K562 (cell line): ENCODE results near the gene SCMH1. TPM values are rescaled to one million over a fixed set of nuclear protein-coding genes. Genes with fewer than 3 reads are reported as not detected.

ENCODE experiments used
- EZH2 ChIP-seq: IDR thresholded peaks from 2 replicates; pipeline ENCODE4 v1.6.1; 2012; ENCODE audit warnings: low read depth, mild to moderate bottlenecking, inconsistent platforms, low read length, borderline replicate concordance
- GTF2F1 ChIP-seq: IDR thresholded peaks from 2 replicates; pipeline ENCODE4 v1.6.1; 2011; ENCODE audit warnings: low read depth, low read length, improper control_type of control experiment
- HMG20B ChIP-seq: fragments of 250-450 bp; sonication (Bioruptor Pico); IDR thresholded peaks from 2 replicates; pipeline ENCODE4 v1.5.0; 2021; ENCODE audit warnings: mild to moderate bottlenecking
- JUND ChIP-seq, 2 experiments: IDR thresholded peaks; 2 replicates in 1 of 2; 3 replicates in 1 of 2; pipeline ENCODE4 v1.6.1; 2011; ENCODE audit warnings: borderline replicate concordance in 2 of 2, low read depth in 2 of 2, low read length in 2 of 2, improper control_type of control experiment in 1 of 2, missing biosample characterization in 1 of 2, missing genetic modification characterization in 1 of 2, missing genetic modification reagents in 1 of 2
- KLF10 ChIP-seq: fragments of 250-450 bp; sonication (Bioruptor Pico); IDR thresholded peaks from 2 replicates; pipeline ENCODE4 v1.6.1; 2021; ENCODE audit warnings: matching md5 sums
- NCOA2 ChIP-seq, 2 experiments: fragments of 450-650 bp; IDR thresholded peaks; 2 replicates each; pipeline ENCODE4 v1.6.1; 2018; ENCODE audit warnings: mild to moderate bottlenecking in 2 of 2, moderate library complexity in 1 of 2; ENCODE audit not compliant: partially characterized antibody in 2 of 2
- NUFIP1 ChIP-seq: fragments of 450-650 bp; IDR thresholded peaks from 2 replicates; pipeline ENCODE4 v1.6.1; 2018; ENCODE audit not compliant: partially characterized antibody
- PCBP1 ChIP-seq: fragments of 200-400 bp; formaldehyde crosslinking; IDR thresholded peaks from 2 replicates; pipeline ENCODE4 v1.6.1; 2018; ENCODE audit warnings: mild to moderate bottlenecking, low read depth, low read length; ENCODE audit not compliant: poor library complexity, severe bottlenecking
- PML ChIP-seq: IDR thresholded peaks from 2 replicates; pipeline ENCODE4 v1.6.1; 2012; ENCODE audit warnings: low read length, inconsistent platforms
- STAG1 ChIP-seq: sonication (generic); formaldehyde crosslinking; IDR thresholded peaks from 2 replicates; pipeline ENCODE4 v1.5.0; 2020; ENCODE audit warnings: missing genetic modification reagents, borderline replicate concordance
- SUPT5H ChIP-seq: fragments of 450-650 bp; IDR thresholded peaks from 2 replicates; pipeline ENCODE4 v1.6.1; 2016
- U2AF2 ChIP-seq: fragments of 200-400 bp; formaldehyde crosslinking; optimal IDR thresholded peaks from 2 replicates; pipeline ENCODE3; 2017; ENCODE audit warnings: low read depth, mild to moderate bottlenecking, low read length
- ZKSCAN8 ChIP-seq: fragments of 200-800 bp; sonication (Bioruptor generic); IDR thresholded peaks from 2 replicates; pipeline ENCODE4 v1.6.1; 2016; ENCODE audit warnings: missing genetic modification characterization, missing compliant biosample characterization
- ZNF668 ChIP-seq: fragments of 250-450 bp; sonication (Bioruptor Pico); IDR thresholded peaks from 2 replicates; pipeline ENCODE4 v1.8.0; 2022; ENCODE audit warnings: mild to moderate bottlenecking, inconsistent platforms
- polyA plus RNA-seq, 8 experiments: library from polyadenylated mRNA; depleted of rRNA in 4 of 8; stranded (reverse) in 5 of 8; unstranded in 3 of 8; fragments of >200 nt; fragmentation: Nextera tagmentation in 2 of 8; fragmentation: Illumina TruSeq in 1 of 8; extraction: Ambion mirVana in 2 of 8; extraction: Trizol in 1 of 8; gene quantifications; 2 replicates each; pipeline versions ENCODE4 v1.2.1 to v1.2.3, GENCODE V29; 2011 to 2014; ENCODE audit warnings: inconsistent platforms in 1 of 8, missing spikeins in 1 of 8
- total RNA-seq, 7 experiments: library from RNA; depleted of rRNA in 6 of 7; stranded (reverse); fragments of >200 nt in 6 of 7; fragmentation: Illumina TruSeq in 2 of 7; extraction: Trizol in 2 of 7; gene quantifications; 2 replicates each; pipeline versions ENCODE4 v1.2.1 to v1.2.3, GENCODE V29; 2011 to 2021; ENCODE audit warnings: low replicate concordance in 1 of 7
- TF ChIP-seq, protein P1 (sequence below): fragments of 200-400 bp; formaldehyde crosslinking; IDR thresholded peaks from 2 replicates; pipeline ENCODE4 v1.6.1; 2017; ENCODE audit warnings: mild to moderate bottlenecking, low read depth, low read length, moderate library complexity
- TF ChIP-seq, protein P2 (sequence below): fragments of 200-800 bp; sonication (Bioruptor generic); IDR thresholded peaks from 2 replicates; pipeline ENCODE4 v1.6.1; 2017; ENCODE audit warnings: missing genetic modification characterization, missing compliant biosample characterization
- TF ChIP-seq, protein P3 (sequence below): sonication (generic); formaldehyde crosslinking; IDR thresholded peaks from 2 replicates; pipeline ENCODE4 v1.8.1; 2022; ENCODE audit warnings: missing genetic modification reagents
- TF ChIP-seq, protein P4 (sequence below): fragments of 250-450 bp; sonication (Bioruptor Pico); IDR thresholded peaks from 2 replicates; pipeline ENCODE4 v1.4.0; 2020
- TF ChIP-seq, protein P5 (sequence below): fragments of 450-650 bp; IDR thresholded peaks from 2 replicates; pipeline ENCODE4 v1.7.1; 2018; ENCODE audit warnings: mild to moderate bottlenecking, low read depth; ENCODE audit not compliant: partially characterized antibody

Gene SCMH1
- total and polyA plus RNA-seq, 9 of the 15 experiments (the other 6 are each of a cell fraction or from before 2014, with no cell fraction given): 8.5 to 37.0 (median 26.8) TPM

DNA sequence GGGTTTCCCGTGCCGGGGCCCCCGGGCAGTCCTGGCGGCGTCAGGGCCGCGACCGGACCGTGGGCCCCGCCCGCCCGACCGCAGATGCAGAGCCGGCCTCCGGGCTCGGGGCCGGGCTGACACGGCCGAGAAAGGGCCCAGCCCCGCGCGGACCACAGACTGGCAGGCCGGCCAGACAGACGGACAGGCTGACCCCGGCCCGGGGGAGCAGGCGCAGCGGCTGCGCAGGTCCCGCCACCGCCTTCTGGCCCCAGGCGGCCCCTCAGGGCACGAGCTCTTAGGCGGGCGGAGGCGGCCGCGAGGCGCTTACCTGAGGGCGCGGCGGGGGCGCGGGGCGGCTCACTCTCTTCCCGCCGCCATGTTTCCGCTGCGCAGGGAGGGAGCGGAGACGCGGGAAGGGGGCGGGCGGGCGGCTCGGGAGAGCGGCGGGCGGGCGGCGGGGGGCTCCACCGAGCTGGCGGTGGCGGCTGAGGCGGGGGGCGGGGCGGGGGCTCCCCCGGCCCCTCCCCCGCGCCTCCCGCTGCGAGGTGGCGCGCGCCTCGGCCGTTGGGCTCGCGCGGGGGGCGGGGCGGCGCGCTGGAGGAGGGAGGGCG is at the start of gene SCMH1 (continued):
- TF ChIP-seq, protein P1, sequence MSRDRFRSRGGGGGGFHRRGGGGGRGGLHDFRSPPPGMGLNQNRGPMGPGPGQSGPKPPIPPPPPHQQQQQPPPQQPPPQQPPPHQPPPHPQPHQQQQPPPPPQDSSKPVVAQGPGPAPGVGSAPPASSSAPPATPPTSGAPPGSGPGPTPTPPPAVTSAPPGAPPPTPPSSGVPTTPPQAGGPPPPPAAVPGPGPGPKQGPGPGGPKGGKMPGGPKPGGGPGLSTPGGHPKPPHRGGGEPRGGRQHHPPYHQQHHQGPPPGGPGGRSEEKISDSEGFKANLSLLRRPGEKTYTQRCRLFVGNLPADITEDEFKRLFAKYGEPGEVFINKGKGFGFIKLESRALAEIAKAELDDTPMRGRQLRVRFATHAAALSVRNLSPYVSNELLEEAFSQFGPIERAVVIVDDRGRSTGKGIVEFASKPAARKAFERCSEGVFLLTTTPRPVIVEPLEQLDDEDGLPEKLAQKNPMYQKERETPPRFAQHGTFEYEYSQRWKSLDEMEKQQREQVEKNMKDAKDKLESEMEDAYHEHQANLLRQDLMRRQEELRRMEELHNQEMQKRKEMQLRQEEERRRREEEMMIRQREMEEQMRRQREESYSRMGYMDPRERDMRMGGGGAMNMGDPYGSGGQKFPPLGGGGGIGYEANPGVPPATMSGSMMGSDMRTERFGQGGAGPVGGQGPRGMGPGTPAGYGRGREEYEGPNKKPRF: no peak
- no peak for TF ChIP-seq HMG20B (CRISPR knock-in tag)
- TF ChIP-seq KLF10 (CRISPR knock-in tag): no peak
- no peak for TF ChIP-seq NCOA2 (IDR thresholded peaks at IDR 0.05; ENCODE audit: partially characterized antibody in 2 of 2)
- TF ChIP-seq, protein P2, sequence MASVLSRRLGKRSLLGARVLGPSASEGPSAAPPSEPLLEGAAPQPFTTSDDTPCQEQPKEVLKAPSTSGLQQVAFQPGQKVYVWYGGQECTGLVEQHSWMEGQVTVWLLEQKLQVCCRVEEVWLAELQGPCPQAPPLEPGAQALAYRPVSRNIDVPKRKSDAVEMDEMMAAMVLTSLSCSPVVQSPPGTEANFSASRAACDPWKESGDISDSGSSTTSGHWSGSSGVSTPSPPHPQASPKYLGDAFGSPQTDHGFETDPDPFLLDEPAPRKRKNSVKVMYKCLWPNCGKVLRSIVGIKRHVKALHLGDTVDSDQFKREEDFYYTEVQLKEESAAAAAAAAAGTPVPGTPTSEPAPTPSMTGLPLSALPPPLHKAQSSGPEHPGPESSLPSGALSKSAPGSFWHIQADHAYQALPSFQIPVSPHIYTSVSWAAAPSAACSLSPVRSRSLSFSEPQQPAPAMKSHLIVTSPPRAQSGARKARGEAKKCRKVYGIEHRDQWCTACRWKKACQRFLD (CRISPR knock-in tag): no peak
- TF ChIP-seq JUND (IDR thresholded peaks at IDR 0.05; ENCODE audit: borderline replicate concordance, low read depth, low read length): 0 out of 2 replicates have a peak, but pooled peaks have one; percentile 12
- no peak for TF ChIP-seq JUND (tag; IDR thresholded peaks at IDR 0.05; ENCODE audit: borderline replicate concordance, low read depth, low read length)
- TF ChIP-seq, protein P3, sequence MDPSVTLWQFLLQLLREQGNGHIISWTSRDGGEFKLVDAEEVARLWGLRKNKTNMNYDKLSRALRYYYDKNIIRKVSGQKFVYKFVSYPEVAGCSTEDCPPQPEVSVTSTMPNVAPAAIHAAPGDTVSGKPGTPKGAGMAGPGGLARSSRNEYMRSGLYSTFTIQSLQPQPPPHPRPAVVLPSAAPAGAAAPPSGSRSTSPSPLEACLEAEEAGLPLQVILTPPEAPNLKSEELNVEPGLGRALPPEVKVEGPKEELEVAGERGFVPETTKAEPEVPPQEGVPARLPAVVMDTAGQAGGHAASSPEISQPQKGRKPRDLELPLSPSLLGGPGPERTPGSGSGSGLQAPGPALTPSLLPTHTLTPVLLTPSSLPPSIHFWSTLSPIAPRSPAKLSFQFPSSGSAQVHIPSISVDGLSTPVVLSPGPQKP (CRISPR knock-in tag): no peak
- no peak for TF ChIP-seq PML
- no peak for TF ChIP-seq EZH2
- no peak for TF ChIP-seq SUPT5H
- TF ChIP-seq U2AF2: no peak
- TF ChIP-seq, protein P4, sequence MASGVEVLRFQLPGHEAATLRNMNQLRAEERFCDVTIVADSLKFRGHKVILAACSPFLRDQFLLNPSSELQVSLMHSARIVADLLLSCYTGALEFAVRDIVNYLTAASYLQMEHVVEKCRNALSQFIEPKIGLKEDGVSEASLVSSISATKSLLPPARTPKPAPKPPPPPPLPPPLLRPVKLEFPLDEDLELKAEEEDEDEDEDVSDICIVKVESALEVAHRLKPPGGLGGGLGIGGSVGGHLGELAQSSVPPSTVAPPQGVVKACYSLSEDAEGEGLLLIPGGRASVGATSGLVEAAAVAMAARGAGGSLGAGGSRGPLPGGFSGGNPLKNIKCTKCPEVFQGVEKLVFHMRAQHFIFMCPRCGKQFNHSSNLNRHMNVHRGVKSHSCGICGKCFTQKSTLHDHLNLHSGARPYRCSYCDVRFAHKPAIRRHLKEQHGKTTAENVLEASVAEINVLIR (CRISPR knock-in tag): no peak
- TF ChIP-seq NUFIP1: no peak
- 0 out of 2 replicates have a peak, but pooled peaks have one; percentile 10 for TF ChIP-seq STAG1 (CRISPR knock-in tag)
- no peak for TF ChIP-seq ZKSCAN8 (CRISPR knock-in tag)
- TF ChIP-seq ZNF668 (CRISPR knock-in tag): no peak
- TF ChIP-seq PCBP1: no peak
- TF ChIP-seq, protein P5, sequence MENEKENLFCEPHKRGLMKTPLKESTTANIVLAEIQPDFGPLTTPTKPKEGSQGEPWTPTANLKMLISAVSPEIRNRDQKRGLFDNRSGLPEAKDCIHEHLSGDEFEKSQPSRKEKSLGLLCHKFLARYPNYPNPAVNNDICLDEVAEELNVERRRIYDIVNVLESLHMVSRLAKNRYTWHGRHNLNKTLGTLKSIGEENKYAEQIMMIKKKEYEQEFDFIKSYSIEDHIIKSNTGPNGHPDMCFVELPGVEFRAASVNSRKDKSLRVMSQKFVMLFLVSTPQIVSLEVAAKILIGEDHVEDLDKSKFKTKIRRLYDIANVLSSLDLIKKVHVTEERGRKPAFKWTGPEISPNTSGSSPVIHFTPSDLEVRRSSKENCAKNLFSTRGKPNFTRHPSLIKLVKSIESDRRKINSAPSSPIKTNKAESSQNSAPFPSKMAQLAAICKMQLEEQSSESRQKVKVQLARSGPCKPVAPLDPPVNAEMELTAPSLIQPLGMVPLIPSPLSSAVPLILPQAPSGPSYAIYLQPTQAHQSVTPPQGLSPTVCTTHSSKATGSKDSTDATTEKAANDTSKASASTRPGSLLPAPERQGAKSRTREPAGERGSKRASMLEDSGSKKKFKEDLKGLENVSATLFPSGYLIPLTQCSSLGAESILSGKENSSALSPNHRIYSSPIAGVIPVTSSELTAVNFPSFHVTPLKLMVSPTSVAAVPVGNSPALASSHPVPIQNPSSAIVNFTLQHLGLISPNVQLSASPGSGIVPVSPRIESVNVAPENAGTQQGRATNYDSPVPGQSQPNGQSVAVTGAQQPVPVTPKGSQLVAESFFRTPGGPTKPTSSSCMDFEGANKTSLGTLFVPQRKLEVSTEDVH: no peak
- TF ChIP-seq GTF2F1: no peak
